Activated naive CD4-positive, alpha-beta T cell treated with Interleukin-2 at 50 U/mL for 16 hours (primary cell): ENCODE data around the gene UNC45B.
"Not testable (repeated sequence)": the region's sequence is repeated elsewhere in the genome, so short reads cannot be mapped to it uniquely, and the experiment has no call there.

Source experiments
- DNase-seq: peaks from one replicate; pipeline ENCODE4 v3.0.0-alpha.2; 2020

The UNC45B gene

DNA sequence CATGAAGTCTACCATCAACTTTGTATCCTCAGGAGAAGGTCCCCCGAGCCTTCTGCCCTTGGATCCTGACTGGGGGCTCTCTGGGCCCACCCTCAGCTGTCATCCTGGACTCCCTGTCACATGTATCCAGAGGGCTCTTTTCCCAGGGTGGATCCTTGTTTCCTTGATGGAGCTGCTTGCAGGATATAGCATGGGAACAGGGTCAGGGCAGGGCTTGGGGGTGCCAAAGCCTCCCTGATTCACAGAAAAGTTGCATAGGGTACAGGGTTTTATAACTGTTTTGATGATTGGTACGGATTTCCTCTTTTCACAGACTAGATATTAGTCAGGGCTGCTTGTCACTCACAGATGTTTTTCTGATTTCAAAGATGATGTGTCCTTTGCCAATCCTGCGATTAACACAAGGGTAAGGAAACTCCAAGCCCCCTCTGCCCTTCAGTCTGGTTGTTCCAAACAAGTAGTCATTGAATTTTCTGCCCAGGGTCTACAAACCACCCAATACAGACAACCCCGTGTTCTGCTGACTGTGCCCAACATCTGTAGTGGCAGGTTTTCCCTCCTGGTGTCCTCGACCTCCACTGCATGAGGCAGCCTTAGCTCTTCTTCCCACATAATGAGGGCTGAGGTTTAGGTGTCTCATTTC, 67.1 kb downstream of the UNC45B start:
- peak; percentile 40 for DNase-seq

DNA sequence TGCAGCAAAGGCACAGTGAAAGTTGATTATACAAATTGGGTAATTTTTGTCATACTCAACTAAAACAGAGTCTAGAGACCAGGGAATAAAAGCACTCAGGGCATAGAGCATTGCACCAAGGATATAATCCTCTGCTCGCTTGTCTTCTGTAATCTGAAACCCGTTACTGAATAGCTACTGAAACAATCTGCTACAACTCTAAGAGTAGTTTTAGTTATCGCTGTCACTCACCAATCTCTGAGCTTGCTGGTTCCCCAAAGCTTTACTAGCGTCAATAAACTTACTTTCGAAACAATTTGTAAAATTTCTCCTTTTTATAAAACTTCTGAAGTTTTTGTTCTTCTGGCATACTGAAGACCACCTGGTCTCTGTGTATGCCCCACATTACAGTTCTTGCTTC, 69.5 kb downstream of the UNC45B start:
- no peak for DNase-seq

DNA sequence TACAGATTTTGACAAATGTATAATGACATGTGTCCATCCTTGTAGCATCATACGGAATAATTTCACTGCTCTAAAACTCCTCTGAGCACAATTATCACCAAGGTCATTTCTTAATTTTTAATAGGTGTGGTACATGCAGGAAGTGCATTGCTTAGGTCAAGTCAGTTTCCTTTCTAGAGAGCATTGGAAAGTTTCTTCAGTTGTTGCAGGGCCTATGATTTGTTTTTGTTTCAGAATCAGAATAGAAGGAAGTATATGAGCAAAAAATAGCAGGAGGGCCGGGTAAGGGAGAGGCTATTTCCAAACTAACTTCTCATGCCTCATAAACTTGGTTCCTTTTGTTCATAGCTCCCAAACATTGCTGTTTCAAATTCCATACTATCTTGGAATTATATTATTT, 71.3 kb downstream of the UNC45B start:
- DNase-seq, result no peak

DNA sequence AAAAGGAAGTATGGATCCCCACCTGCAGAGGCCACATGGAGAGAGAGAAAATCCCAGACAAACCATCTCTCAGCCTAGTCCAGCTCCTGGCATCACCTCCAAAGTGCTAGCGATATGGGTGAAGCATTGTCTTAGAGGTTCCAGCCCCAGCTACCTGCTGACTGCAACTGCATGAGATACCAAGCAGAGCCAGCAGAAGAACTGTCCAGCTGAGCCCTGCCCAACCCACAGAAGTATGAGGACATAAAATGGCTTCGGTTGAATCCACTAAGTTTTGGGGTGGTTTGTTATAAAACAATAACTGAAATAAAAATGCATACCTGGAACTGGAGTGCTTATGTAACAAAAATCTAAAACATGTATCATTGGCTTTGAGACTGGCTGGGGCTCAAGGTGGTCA, 74.8 kb downstream of the UNC45B start:
- no peak for DNase-seq

DNA sequence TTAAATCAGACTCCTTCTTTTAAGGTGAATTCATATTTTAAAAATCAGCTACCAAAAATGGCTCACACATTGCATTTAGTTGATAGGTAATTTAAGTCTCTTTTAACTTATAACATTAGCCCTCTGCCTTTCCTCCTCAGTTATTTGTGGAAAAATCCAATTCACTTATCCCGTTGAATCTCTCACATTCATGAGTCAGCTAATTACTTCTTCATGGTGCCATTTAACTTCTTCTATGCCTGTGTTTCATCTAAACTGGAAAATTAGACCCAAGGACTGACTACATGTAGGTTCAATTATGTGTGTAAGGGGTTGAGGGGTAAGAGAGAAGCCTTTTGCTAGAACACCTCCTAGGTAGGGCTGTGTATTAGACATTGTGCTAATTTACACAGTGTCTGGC, 76.8 kb downstream of the UNC45B start:
- no peak for DNase-seq

DNA sequence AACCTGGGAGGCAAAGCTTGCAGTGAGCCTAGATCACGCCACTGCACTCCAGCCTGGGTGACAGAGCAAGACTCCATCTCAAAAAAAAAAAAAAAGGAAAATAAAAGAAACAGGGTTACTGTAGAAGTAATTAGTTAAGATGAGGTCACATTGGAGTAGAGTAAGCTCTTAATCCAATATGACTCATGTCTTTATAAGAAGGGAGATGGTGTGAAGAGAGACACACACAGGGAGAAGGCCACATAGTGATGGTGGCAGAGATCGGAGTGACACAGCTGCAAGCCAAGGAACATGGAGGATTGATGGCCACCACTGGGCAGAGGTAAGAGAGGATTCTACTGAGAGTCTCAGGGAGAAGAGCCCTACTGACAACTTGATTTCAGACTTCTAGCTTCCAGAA, 79.9 kb downstream of the UNC45B start:
- no peak for DNase-seq

DNA sequence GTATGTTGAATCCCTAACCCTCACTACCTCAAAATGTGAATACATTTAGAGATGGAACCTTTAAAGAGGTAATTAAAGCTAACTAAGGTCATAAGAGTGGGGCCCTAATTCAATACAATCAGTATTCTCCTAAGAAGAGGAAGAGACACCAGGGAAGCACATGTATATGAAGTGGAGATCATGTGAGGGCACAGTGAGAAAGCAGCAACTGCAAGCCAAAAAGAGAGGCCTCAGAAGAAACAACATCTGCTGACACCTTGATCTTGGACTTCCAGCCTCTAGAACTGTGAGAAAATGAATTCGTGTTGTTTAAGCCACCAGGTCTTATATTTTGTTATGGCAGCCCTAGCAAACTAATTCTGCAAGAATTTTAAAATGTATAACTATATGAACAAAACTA, 82.0 kb downstream of the UNC45B start:
- no peak for DNase-seq

DNA sequence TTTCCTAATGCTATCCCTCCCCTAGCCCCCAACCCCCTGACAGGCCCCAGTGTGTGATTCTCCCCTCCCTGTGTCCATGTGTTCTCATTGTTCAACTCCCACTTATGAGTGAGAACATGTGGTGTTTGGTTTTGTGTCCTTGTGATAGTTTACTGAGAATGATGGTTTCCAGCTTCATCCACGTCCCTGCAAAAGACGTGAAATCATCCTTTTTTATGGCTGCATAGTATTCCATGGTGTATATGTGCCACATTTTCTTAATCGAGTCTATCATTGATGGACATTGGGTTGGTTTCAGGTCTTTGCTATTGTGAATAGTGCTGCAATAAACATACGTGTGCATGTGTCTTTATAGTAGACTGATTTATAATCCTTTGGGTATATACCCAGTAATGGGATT, 86.7 kb downstream of the UNC45B start:
- DNase-seq, result not testable (repeated sequence)

DNA sequence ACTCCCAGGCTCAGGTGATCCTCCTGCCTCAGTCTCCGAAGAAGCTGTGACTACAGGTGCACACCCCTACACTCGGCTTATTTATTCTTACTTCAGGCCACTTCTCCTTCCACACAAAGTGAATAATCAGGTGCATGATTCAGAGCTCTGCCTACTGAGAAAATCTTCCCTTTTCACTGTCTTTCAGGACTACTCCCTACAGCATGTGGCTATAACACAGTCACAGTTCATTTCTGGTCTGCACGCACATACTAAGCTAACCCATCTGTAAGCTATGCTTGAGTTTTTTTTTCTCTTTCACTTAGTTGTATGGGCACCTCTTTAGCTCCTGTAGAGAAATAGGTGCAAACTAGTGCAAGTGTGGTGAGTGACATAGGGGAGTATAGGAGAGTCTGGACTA, 87.7 kb downstream of the UNC45B start:
- no peak for DNase-seq

DNA sequence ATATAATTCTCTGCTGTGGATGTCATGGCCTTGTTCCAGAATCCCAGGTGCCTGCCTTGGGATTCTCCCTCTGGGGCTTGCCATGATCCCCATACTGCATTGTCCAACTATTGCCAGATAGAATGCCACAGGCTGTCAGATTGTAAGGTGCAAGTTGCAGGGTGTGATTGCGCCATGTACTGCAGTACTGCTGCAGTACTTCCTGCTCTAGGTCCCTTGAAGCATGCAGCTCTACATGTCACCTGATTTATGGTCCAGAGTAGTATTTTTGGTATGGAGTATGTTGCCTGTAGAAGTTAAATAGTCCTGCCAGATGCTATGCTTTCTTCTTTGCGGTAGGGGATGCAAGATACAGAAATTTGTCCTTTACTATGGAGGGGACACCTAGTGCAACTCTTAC, 88.3 kb downstream of the UNC45B start:
- no peak for DNase-seq

DNA sequence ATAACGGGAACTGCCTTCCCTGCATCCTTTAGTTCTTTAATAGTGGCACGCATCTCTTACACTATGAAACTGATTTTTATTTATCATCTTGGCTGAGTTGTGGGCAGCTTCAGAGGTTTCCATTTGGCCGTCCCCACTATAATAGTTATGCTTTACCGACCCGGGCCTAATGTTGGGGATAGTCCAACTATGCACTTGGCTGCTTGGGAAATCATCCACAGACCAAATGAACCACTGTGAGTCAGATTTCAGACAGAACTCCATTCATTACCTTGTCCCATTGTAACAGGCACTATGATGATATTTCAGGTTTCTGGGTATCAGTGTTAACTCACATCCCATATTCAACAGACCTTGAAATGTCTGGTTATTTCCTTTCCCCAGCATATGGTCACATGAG, 89.2 kb downstream of the UNC45B start:
- DNase-seq, result no peak

DNA sequence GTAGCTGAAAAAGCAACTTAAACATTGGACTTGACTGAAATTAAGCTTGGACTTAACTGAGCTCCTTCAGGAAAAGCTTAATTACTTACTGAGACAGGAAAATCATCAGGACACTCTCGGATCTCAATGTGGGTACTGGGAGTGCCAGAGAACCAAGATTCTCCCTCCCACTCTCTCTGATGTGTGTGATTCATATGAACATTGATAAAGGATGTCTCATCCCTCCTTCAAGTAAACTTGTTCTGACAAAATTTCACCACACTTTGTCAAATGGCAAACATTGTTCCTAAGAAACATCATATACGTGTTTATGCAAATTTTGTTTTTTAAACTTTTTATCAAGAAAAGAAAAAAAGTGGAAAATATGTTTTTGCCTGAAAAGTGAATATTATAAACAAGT, 91.2 kb downstream of the UNC45B start:
- DNase-seq, result no peak
